Kidney (tissue), 14 donors: Measurements from ENCODE around the gene NSF. TPM values are rescaled to one million over a fixed set of nuclear protein-coding genes. Genes with fewer than 3 reads are reported as not detected.

ENCODE experiments used
- DNase-seq, 5 donors: peaks; one replicate each; pipeline ENCODE4 v3.0.0-alpha.2; 2013 to 2020
- FAIRE-seq: peaks from 2 replicates; lab custom pipeline; 2012; peaks lifted over from hg19 to GRCh38; lab: Jason Lieb, UNC
- H3K27ac ChIP-seq, 2 donors: one replicate each; pipeline ENCODE4 v1.7.0; 2013; ENCODE audit warnings: low read depth in 2 of 2, low read length in 2 of 2, inconsistent platforms in 1 of 2
- H3K27me3 ChIP-seq: one replicate; pipeline ENCODE4 v1.7.1; 2013; ENCODE audit warnings: low read length, inconsistent platforms; ENCODE audit not compliant: control insufficient read depth, insufficient read depth
- H3K36me3 ChIP-seq, 3 donors: one replicate each; pipeline versions ENCODE4 v1.7.0 to v1.7.1; 2013; ENCODE audit warnings: low read length in 3 of 3, control low read depth in 1 of 3, inconsistent platforms in 1 of 3; ENCODE audit not compliant: insufficient read depth in 3 of 3, control insufficient read depth in 2 of 3
- H3K4me1 ChIP-seq, 3 donors: one replicate each; pipeline versions ENCODE4 v1.7.0 to v1.7.1; 2013; ENCODE audit warnings: low read length in 3 of 3, inconsistent platforms in 1 of 3, low read depth in 1 of 3; ENCODE audit not compliant: control insufficient read depth in 2 of 3, insufficient read depth in 2 of 3
- H3K4me3 ChIP-seq, 3 donors: one replicate each; pipeline versions ENCODE4 v1.7.0 to v1.8.1; 2013; ENCODE audit warnings: low read length in 3 of 3, control low read depth in 1 of 3, inconsistent platforms in 1 of 3
- H3K9ac ChIP-seq, 3 donors: one replicate each; pipeline versions ENCODE4 v1.7.0 to v1.7.1; 2013; ENCODE audit warnings: low read length in 3 of 3, control low read depth in 1 of 3, inconsistent platforms in 1 of 3
- H3K9me3 ChIP-seq, 3 donors: one replicate each; pipeline versions ENCODE4 v1.7.0 to v1.7.1; 2013; ENCODE audit warnings: low read length in 3 of 3, control low read depth in 1 of 3, inconsistent platforms in 1 of 3; ENCODE audit not compliant: control insufficient read depth in 2 of 3, insufficient read depth in 1 of 3
- CTCF ChIP-seq: IDR thresholded peaks from 3 replicates; pipeline ENCODE4 v1.5.1; 2012; ENCODE audit warnings: mild to moderate bottlenecking, moderate library complexity, borderline replicate concordance; ENCODE audit not compliant: insufficient read depth; ENCODE audit errors: extremely low read depth
- intact Hi-C: fragments of 100-400 bp; cut with DNase I; formaldehyde crosslinking; loops from one replicate; pipeline ENCODE4 v1.11.1; 2022
- polyA plus RNA-seq: library from polyadenylated mRNA; stranded (reverse); fragments of 350-450 nt; fragmentation: Illumina TruSeq; extraction: RNeasy Lipid Tissue Mini Kit (QIAGEN cat#74804); gene quantifications from one replicate; pipeline ENCODE4 v1.2.3, GENCODE V29; 2014; ENCODE audit warnings: low read depth, low replicate concordance; ENCODE audit not compliant: insufficient read depth
- total RNA-seq: library from RNA; stranded (reverse); fragmentation: NEBNext Ultra II Directional; extraction: Animal tissue kit (Norgen Biotek cat#: 25700); gene quantifications from one replicate; pipeline ENCODE4 v1.2.1, GENCODE V29; 2021
- donor health status: control.
- donor health status: control.
- donor health status: control.
- donor health status: control.
- donor health status: control.
- donor health status: DM: yes; HTN: yes; CAD: no.
- donor health status: Normal renal cell carcinoma (clear cell type).

The NSF gene
- total and polyA plus RNA-seq, 2 donors from 2014 or later = 14.2 to 52.4 TPM

- no peaks in the 10 kb centered on the region for H3K27me3 ChIP-seq
- H3K9ac ChIP-seq = no peak overlapping the region
- intact Hi-C loops = no loop called here
- DNase-seq (no peak), FAIRE-seq (no peak)
- H3K27ac ChIP-seq = no peak overlapping the region
- H3K9me3 ChIP-seq = peaks cover 0 to 6% (median 0%) of the 10 kb centered on the region in 3 donors
- no peak for TF ChIP-seq CTCF
- H3K36me3 ChIP-seq = no peaks in the 10 kb centered on the region
- no peaks in the 10 kb centered on the region for H3K4me1 ChIP-seq
- H3K4me3 ChIP-seq = no peak overlapping the region
Observed at GRCh38 chr17:46793541-46793940, 203.1 kb downstream of the NSF start.

- no peaks in the 10 kb centered on the region for H3K27me3 ChIP-seq
- H3K4me1 ChIP-seq = no peaks in the 10 kb centered on the region
- DNase-seq = no peak
- no peak for TF ChIP-seq CTCF
- peaks cover 0 to 3% (median 0%) of the 10 kb centered on the region in 3 donors for H3K9me3 ChIP-seq
- no peak for FAIRE-seq
- H3K9ac ChIP-seq = no peak overlapping the region
- H3K4me3 ChIP-seq = no peak overlapping the region
- H3K27ac ChIP-seq = no peak overlapping the region
- H3K36me3 ChIP-seq = no peaks in the 10 kb centered on the region
- intact Hi-C loops = no loop called here
Observed at GRCh38 chr17:46794318-46794717, 203.8 kb downstream of the NSF start.

- TF ChIP-seq CTCF = no peak
- Histone ChIP-seq H3K4me1 (no peaks in the 10 kb centered on the region), H3K9ac (no peak overlapping the region), H3K27me3 (no peaks in the 10 kb centered on the region), H3K27ac (no peak overlapping the region), H3K4me3 (no peak overlapping the region), H3K36me3 (no peaks in the 10 kb centered on the region), H3K9me3 (no peaks in the 10 kb centered on the region)
- FAIRE-seq (no peak), DNase-seq (no peak)
- intact Hi-C loops = no loop called here
Observed at GRCh38 chr17:46795379-46795952, 205.0 kb downstream of the NSF start.

- no peak for DNase-seq
- H3K27ac ChIP-seq = no peak overlapping the region
- no peaks in the 10 kb centered on the region for H3K9me3 ChIP-seq
- no peaks in the 10 kb centered on the region for H3K36me3 ChIP-seq
- FAIRE-seq = no peak
- no peaks in the 10 kb centered on the region for H3K27me3 ChIP-seq
- H3K9ac ChIP-seq = no peak overlapping the region
- intact Hi-C loops = no loop called here
- TF ChIP-seq CTCF = no peak
- H3K4me3 ChIP-seq = no peak overlapping the region
- no peaks in the 10 kb centered on the region for H3K4me1 ChIP-seq
Observed at GRCh38 chr17:46796084-46796483, 205.6 kb downstream of the NSF start.
